Prostate gland (tissue), 2 donors: Measurements from ENCODE around the gene CCDC195.

Experiments
- CTCF ChIP-seq, 4 experiments: fragments of 200-600 bp in 2 of 4; fragments of 450-650 bp in 2 of 4; sonication (generic) in 2 of 4; IDR thresholded peaks; 1 replicate in 3 of 4; 2 replicates in 1 of 4; pipeline ENCODE4 v1.5.1; 2016 to 2019; ENCODE audit warnings: antibody characterized with exemption in 4 of 4, mild to moderate bottlenecking in 2 of 4, moderate library complexity in 2 of 4
- POLR2A ChIP-seq: fragments of 450-650 bp; IDR thresholded peaks from one replicate; pipeline ENCODE4 v1.6.1; 2016; ENCODE audit warnings: antibody characterized with exemption, mild to moderate bottlenecking

GRCh38 chr2:224669449-224669848, 46.7 kb downstream of the CCDC195 start:
- TF ChIP-seq CTCF (IDR thresholded peaks at IDR 0.05) (no peak), POLR2A (no peak)
